Neural cell (in vitro differentiated cells): Measurements from ENCODE around the gene ZC3HAV1.

Experiments used
- EP300 ChIP-seq: fragments of 450-650 bp; conservative IDR thresholded peaks from 2 replicates; pipeline ENCODE4 v1.6.1; 2014; ENCODE audit warnings: antibody characterized with exemption, mild to moderate bottlenecking, moderate library complexity; ENCODE audit not compliant: poor library complexity, severe bottlenecking
- EZH2 ChIP-seq: fragments of 200-600, 300-800 bp; shearing (Covaris generic), sonication (generic); IDR thresholded peaks from 2 replicates; pipeline ENCODE4 v1.6.1; 2014; ENCODE audit warnings: antibody characterized with exemption, low read length, borderline replicate concordance, mild to moderate bottlenecking; ENCODE audit not compliant: insufficient read depth, poor library complexity, severe bottlenecking
- POLR2AphosphoS5 ChIP-seq: IDR thresholded peaks from 2 replicates; pipeline ENCODE4 v1.6.1; 2012
- TAF1 ChIP-seq: IDR thresholded peaks from 2 replicates; pipeline ENCODE4 v1.6.1; 2012; ENCODE audit warnings: low read depth
- TF ChIP-seq, protein P1 (sequence below): fragments of 450-650 bp; IDR thresholded peaks from 2 replicates; pipeline ENCODE4 v1.5.1; 2014; ENCODE audit warnings: antibody characterized with exemption, mild to moderate bottlenecking, moderate library complexity; ENCODE audit not compliant: poor library complexity, severe bottlenecking
- TF ChIP-seq, protein P2 (sequence below): IDR thresholded peaks from 2 replicates; pipeline ENCODE4 v1.6.1; 2012; ENCODE audit warnings: borderline replicate concordance

DNA sequence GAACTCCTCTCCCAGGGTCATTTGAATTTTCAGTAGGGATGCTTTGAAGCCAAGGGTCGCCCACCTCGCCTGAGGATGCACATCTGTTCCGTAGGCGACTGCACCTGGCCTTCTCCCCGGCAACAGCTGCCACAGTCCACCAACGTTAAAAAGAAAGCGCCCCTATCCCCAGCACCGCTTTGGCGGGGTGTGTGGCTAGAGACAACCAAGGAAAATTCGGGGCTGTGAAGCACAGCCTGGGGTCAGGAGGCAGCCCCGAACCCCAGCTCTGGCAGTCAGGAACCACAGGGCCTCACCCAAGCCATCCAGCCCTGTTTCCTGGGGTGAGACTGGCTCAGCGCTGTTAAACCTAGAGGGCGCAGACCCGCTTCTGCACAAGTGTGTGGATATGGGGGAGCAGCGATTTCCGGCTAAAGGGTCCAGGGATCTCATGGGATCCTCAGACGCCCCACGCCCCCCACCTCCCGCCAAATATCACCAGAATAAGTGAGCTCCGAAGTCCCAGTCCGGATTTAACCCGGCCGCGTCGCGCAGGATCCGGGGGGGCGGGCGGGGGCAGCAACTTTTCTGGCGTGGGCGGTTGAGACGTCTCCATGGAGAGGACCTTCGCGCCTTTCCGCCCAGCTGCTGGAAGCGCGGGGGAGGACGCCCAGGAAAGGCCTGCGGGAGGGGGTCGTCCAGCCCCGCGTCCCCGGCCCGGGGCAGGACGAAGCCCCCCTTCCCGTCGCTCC lies 74.5 kb downstream of the ZC3HAV1 start:
- TF ChIP-seq, protein P1, sequence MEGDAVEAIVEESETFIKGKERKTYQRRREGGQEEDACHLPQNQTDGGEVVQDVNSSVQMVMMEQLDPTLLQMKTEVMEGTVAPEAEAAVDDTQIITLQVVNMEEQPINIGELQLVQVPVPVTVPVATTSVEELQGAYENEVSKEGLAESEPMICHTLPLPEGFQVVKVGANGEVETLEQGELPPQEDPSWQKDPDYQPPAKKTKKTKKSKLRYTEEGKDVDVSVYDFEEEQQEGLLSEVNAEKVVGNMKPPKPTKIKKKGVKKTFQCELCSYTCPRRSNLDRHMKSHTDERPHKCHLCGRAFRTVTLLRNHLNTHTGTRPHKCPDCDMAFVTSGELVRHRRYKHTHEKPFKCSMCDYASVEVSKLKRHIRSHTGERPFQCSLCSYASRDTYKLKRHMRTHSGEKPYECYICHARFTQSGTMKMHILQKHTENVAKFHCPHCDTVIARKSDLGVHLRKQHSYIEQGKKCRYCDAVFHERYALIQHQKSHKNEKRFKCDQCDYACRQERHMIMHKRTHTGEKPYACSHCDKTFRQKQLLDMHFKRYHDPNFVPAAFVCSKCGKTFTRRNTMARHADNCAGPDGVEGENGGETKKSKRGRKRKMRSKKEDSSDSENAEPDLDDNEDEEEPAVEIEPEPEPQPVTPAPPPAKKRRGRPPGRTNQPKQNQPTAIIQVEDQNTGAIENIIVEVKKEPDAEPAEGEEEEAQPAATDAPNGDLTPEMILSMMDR = no peak
- TF ChIP-seq TAF1 = no peak
- TF ChIP-seq EP300 = no peak
- TF ChIP-seq POLR2AphosphoS5 = no peak
- TF ChIP-seq, protein P2, sequence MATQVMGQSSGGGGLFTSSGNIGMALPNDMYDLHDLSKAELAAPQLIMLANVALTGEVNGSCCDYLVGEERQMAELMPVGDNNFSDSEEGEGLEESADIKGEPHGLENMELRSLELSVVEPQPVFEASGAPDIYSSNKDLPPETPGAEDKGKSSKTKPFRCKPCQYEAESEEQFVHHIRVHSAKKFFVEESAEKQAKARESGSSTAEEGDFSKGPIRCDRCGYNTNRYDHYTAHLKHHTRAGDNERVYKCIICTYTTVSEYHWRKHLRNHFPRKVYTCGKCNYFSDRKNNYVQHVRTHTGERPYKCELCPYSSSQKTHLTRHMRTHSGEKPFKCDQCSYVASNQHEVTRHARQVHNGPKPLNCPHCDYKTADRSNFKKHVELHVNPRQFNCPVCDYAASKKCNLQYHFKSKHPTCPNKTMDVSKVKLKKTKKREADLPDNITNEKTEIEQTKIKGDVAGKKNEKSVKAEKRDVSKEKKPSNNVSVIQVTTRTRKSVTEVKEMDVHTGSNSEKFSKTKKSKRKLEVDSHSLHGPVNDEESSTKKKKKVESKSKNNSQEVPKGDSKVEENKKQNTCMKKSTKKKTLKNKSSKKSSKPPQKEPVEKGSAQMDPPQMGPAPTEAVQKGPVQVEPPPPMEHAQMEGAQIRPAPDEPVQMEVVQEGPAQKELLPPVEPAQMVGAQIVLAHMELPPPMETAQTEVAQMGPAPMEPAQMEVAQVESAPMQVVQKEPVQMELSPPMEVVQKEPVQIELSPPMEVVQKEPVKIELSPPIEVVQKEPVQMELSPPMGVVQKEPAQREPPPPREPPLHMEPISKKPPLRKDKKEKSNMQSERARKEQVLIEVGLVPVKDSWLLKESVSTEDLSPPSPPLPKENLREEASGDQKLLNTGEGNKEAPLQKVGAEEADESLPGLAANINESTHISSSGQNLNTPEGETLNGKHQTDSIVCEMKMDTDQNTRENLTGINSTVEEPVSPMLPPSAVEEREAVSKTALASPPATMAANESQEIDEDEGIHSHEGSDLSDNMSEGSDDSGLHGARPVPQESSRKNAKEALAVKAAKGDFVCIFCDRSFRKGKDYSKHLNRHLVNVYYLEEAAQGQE = no peak
- TF ChIP-seq EZH2 = no peak
